Endodermal cell (in vitro differentiated cells): ENCODE data around the gene NTN3. TPM values are rescaled to one million over a fixed set of nuclear protein-coding genes. Genes with fewer than 3 reads are reported as not detected.

Experiments
- DNase-seq: peaks from one replicate; pipeline ENCODE4 v3.0.0-alpha.2; 2017
- H3K27ac ChIP-seq: 2 replicates; pipeline ENCODE4 v1.5.1; 2013; ENCODE audit warnings: mild to moderate bottlenecking, low read depth, low read length, moderate library complexity
- H3K27me3 ChIP-seq: 2 replicates; pipeline ENCODE4 v1.6.1; 2013; ENCODE audit warnings: mild to moderate bottlenecking, low read length, moderate library complexity; ENCODE audit not compliant: insufficient read depth, control insufficient read depth, poor library complexity, severe bottlenecking
- H3K36me3 ChIP-seq: 2 replicates; pipeline ENCODE4 v1.7.0; 2013; ENCODE audit warnings: mild to moderate bottlenecking, low read length, moderate library complexity; ENCODE audit not compliant: control insufficient read depth, insufficient read depth
- H3K4me1 ChIP-seq: one replicate; pipeline ENCODE4 v1.7.0; 2013; ENCODE audit warnings: low read length; ENCODE audit not compliant: control insufficient read depth, insufficient read depth
- H3K4me3 ChIP-seq: 2 replicates; pipeline ENCODE4 v1.5.1; 2013; ENCODE audit warnings: mild to moderate bottlenecking, low read length, moderate library complexity
- H3K9ac ChIP-seq: 2 replicates; pipeline ENCODE4 v1.6.1; 2013; ENCODE audit warnings: mild to moderate bottlenecking, low read length, moderate library complexity; ENCODE audit not compliant: poor library complexity, severe bottlenecking; ENCODE audit errors: extremely low read depth
- H3K9me3 ChIP-seq: 2 replicates; pipeline ENCODE4 v1.6.1; 2013; ENCODE audit warnings: mild to moderate bottlenecking, low read length, moderate library complexity; ENCODE audit not compliant: control insufficient read depth
- H3K27ac Mint-ChIP-seq: 2 replicates; pipeline ENCODE4 v1.8.0; 2020; ENCODE audit warnings: mixed read lengths
- H3K27me3 Mint-ChIP-seq: 2 replicates; pipeline ENCODE4 v1.8.0; 2021; ENCODE audit warnings: mild to moderate bottlenecking, mixed read lengths; ENCODE audit not compliant: insufficient read depth
- H3K36me3 Mint-ChIP-seq: 2 replicates; pipeline ENCODE4 v1.8.0; 2020; ENCODE audit warnings: low read depth, mixed read lengths
- H3K4me1 Mint-ChIP-seq: 2 replicates; pipeline ENCODE4 v1.8.0; 2020; ENCODE audit warnings: mixed read lengths
- H3K4me3 Mint-ChIP-seq: 2 replicates; pipeline ENCODE4 v1.8.0; 2020; ENCODE audit warnings: mild to moderate bottlenecking, moderate library complexity, mixed read lengths
- H3K9me3 Mint-ChIP-seq: 2 replicates; pipeline ENCODE4 v1.8.0; 2020; ENCODE audit warnings: mild to moderate bottlenecking, mixed read lengths
- WGBS, 2 experiments: methylation state at CpG; one replicate each; pipeline versions ENCODE4 v1.1.5 to v1.1.7; 2013; ENCODE audit warnings: missing lambda C conversion rate in 2 of 2, mixed read lengths in 1 of 2; ENCODE audit not compliant: insufficient coverage in 1 of 2, insufficient read length in 1 of 2; 5-methylcytosine and 5-hydroxymethylcytosine counted together
- total RNA-seq, 2 donors: library from RNA; stranded (reverse); fragmentation: NEBNext Ultra II Directional in 1 of 2; extraction: Animal tissue kit (Norgen Biotek cat#: 25700) in 1 of 2; gene quantifications; 2 replicates in 1 of 2; 3 replicates in 1 of 2; pipeline ENCODE4 v1.2.1, GENCODE V29; 2021
- TF ChIP-seq, protein P1 (sequence below): fragments of 200-600 bp; sonication (generic); conservative IDR thresholded peaks from 2 replicates; pipeline ENCODE4 v1.5.0; 2021; ENCODE audit warnings: antibody characterized with exemption, mild to moderate bottlenecking

NTN3 gene
- total RNA-seq, 2 donors from 2014 or later, result 0.48 to 0.62 TPM

DNA sequence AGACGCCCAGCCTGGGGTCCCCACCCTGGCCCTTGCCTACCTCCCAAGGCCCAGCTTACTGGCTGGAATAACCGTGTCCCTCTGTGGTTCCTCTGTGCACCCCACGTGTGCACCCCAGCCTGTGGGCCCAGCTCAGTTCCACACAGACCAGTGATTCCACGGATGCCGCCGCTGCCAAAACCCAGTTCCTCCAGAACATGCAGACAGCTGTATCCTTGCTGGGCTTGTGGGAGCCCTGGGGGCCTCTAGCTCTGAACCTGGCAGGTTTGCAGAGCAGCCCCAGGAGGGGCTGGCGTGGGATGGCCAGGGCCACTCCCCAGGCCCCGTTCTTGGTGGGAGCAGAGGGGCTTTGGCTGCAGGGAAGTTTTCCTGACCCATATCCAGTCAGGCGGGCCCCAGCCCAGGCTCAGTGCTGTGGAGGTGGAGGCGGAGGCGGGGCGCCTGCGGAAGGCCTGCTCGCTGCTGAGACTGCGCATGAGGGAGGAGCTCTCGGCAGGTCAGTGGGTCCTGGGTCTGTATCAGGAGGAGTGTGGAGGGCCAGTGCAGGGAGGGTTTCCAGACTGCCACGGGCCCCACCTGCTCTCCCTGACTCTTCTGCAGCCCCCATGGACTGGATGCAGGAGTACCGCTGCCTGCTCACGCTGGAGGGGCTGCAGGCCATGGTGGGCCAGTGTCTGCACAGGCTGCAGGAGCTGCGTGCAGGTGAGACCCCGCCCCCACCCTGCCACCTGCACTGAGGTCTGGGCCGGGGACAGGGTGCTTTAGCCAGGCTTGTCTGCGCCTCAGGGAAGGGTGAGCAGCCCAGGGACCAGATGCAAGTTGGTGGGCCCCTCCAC is 8.8 kb upstream of the NTN3 start:
- no peaks in the 10 kb centered on the region for H3K9me3 Mint-ChIP-seq
- Histone ChIP-seq H3K27ac (no peak overlapping the region), H3K4me1 (peaks cover 5% of the 10 kb centered on the region), H3K27me3 (no peaks in the 10 kb centered on the region), H3K36me3 (peaks cover 13% of the 10 kb centered on the region), H3K9ac (no peak overlapping the region), H3K9me3 (no peaks in the 10 kb centered on the region), H3K4me3 (no peak overlapping the region)
- TF ChIP-seq, protein P1, sequence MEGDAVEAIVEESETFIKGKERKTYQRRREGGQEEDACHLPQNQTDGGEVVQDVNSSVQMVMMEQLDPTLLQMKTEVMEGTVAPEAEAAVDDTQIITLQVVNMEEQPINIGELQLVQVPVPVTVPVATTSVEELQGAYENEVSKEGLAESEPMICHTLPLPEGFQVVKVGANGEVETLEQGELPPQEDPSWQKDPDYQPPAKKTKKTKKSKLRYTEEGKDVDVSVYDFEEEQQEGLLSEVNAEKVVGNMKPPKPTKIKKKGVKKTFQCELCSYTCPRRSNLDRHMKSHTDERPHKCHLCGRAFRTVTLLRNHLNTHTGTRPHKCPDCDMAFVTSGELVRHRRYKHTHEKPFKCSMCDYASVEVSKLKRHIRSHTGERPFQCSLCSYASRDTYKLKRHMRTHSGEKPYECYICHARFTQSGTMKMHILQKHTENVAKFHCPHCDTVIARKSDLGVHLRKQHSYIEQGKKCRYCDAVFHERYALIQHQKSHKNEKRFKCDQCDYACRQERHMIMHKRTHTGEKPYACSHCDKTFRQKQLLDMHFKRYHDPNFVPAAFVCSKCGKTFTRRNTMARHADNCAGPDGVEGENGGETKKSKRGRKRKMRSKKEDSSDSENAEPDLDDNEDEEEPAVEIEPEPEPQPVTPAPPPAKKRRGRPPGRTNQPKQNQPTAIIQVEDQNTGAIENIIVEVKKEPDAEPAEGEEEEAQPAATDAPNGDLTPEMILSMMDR, result no peak
- no peak for DNase-seq
- WGBS, 2 experiments, result 93 to 95% methylated on average over 4 to 23 of the region's 23 CpGs
- H3K36me3 Mint-ChIP-seq, result peaks cover 12% of the 10 kb centered on the region
- peaks cover under 1% of the 10 kb centered on the region for H3K27me3 Mint-ChIP-seq
- H3K4me1 Mint-ChIP-seq, result peaks cover 8% of the 10 kb centered on the region
- H3K27ac Mint-ChIP-seq, result no peak overlapping the region
- no peak overlapping the region for H3K4me3 Mint-ChIP-seq

DNA sequence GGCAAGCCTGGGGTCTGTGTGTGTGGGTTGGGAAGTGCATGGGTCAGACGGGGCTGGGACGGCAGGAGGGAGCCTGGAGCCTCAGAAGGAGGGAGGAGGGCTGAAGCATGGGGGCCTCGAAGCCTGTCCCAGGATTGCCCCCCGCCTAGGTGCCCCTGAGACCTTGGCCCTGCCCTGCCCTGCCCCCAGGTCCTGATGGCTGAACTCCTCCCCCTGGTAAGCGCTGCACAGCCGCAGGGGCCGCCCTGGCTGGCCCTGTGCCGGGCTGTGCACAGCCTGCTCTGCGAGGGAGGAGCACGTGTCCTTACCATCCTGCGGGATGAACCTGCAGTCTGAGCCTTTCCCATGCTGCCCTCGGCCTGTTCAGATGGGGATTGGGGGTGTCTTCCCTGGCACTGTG is 6.8 kb upstream of the NTN3 start:
- Histone ChIP-seq H3K9me3 (no peaks in the 10 kb centered on the region), H3K4me3 (no peak overlapping the region), H3K27ac (no peak overlapping the region), H3K27me3 (no peaks in the 10 kb centered on the region), H3K36me3 (peaks cover 6% of the 10 kb centered on the region), H3K9ac (no peak overlapping the region), H3K4me1 (peaks cover 13% of the 10 kb centered on the region)
- Mint-ChIP-seq H3K36me3 (peaks cover 6% of the 10 kb centered on the region), H3K27ac (no peak overlapping the region), H3K4me3 (no peak overlapping the region), H3K9me3 (no peaks in the 10 kb centered on the region), H3K4me1 (peaks cover 3% of the 10 kb centered on the region), H3K27me3 (peaks cover 7% of the 10 kb centered on the region)
- WGBS, 2 experiments, result 94 to 98% methylated on average over 8 to 12 of the region's 12 CpGs
- TF ChIP-seq, protein P1, result no peak
- DNase-seq, result no peak

DNA sequence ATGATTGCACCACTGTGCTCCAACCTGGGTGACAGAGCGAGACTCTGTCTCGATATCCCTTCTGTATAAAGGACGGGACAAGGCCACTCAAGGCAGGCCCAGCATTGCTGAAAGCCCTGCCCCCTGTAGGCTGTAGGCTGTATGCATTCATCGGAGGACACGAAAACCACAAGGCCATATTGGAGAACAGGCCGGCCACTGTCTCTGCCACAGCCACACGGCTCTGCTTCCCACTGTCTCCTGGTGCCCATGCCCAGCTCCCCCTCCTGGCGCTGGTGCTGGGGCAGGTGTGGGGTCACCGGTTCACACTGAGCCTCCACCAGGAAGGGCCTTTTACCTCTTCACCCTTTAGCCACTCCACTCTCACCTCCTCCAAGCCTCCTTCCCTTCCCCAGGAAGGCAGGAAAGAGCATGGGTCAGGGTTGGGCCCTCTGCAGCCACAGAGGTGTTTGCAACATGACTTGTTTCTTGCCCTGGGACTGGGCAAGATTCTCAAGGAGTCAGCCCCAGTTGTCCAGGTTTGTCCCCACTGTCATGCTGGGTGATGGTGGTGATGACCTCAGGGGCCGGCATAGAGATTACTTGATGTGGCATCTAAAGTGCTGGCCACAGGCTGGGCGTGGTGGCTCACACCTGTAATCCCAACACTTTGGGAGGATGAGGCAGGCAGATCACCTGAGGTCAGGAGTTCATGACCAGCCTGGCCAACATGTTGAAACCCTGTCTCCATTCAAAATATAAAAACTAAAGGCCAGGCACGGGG is 5.3 kb upstream of the NTN3 start:
- peak; percentile 78 for DNase-seq
- TF ChIP-seq, protein P1, result peak; percentile 76
- Mint-ChIP-seq H3K9me3 (no peaks in the 10 kb centered on the region), H3K27me3 (peaks cover 22% of the 10 kb centered on the region), H3K4me3 (no peak overlapping the region), H3K27ac (no peak overlapping the region), H3K4me1 (peaks cover 4% of the 10 kb centered on the region), H3K36me3 (peaks cover 6% of the 10 kb centered on the region)
- H3K4me1 ChIP-seq, result peaks cover 15% of the 10 kb centered on the region
- 89 to 91% methylated on average over 5 to 12 of the region's 12 CpGs for WGBS, 2 experiments
- no peak overlapping the region for H3K4me3 ChIP-seq
- no peak overlapping the region for H3K27ac ChIP-seq
- H3K27me3 ChIP-seq, result peaks cover 14% of the 10 kb centered on the region
- no peak overlapping the region for H3K9ac ChIP-seq
- peaks cover 6% of the 10 kb centered on the region for H3K36me3 ChIP-seq
- H3K9me3 ChIP-seq, result no peaks in the 10 kb centered on the region
